ENCODE data around the gene PTRH1.

PTRH1 gene

GRCh38 chr9:127693143-127693542 lies 22.3 kb downstream of the PTRH1 start:
- no peak for DNase-seq

DNA sequence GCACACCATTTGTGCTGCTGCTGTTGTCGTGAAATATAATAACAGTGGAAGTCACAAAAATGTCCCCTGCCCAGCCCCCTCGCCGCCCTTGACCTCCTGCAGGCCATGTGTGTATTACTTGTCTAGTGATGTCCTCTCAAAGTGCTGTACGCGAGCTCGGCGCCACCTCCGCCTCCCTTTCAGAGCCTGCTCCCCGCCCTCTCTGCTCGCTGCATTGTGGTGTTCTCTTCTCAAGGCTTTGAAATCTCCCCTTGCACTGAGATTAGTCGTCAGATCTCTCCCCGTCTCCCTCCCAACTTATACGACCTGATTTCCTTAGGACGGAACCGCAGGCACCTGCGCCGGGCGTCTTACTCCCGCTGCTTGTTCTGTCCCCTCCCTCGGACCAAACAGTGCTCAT lies 23.4 kb downstream of the PTRH1 start:
- no peak for DNase-seq

- DNase-seq = no peak
These were observed 24.7 kb downstream of the PTRH1 start for GRCh38 chr9:127690735-127691134.

DNA sequence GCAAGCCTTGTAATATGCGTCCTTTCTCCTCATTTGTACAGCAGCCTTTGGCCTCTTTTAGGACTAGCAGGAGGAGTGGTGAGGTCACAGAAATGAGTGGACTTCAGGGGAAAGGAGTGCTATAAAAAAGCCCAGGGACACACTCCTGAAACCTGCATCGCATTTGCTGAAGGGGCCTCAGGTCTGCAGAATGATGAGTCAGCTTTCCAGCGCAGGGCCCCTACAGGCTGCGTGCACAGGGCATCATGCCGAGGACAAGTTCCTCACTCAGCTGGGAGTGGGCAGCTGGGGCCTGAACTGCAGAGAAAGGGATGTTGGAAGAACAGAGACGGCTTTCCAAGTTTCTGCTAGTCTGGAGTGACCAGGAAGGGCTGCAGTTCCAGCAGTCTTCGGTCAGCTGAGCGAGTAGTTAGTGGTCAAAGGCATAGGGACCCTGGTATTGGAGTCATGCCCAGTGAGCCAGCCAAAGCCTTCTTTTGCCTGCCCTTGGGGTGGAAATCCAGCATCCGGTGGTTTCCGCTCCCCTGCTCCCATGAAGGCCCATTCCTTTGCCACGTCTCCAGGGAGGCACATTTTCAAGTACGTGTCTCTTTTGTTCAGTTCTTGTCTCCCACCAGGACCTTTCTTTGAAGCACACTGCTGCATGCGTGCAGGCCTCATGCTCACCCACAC lies 26.0 kb downstream of the PTRH1 start:
- no peak for DNase-seq

DNA sequence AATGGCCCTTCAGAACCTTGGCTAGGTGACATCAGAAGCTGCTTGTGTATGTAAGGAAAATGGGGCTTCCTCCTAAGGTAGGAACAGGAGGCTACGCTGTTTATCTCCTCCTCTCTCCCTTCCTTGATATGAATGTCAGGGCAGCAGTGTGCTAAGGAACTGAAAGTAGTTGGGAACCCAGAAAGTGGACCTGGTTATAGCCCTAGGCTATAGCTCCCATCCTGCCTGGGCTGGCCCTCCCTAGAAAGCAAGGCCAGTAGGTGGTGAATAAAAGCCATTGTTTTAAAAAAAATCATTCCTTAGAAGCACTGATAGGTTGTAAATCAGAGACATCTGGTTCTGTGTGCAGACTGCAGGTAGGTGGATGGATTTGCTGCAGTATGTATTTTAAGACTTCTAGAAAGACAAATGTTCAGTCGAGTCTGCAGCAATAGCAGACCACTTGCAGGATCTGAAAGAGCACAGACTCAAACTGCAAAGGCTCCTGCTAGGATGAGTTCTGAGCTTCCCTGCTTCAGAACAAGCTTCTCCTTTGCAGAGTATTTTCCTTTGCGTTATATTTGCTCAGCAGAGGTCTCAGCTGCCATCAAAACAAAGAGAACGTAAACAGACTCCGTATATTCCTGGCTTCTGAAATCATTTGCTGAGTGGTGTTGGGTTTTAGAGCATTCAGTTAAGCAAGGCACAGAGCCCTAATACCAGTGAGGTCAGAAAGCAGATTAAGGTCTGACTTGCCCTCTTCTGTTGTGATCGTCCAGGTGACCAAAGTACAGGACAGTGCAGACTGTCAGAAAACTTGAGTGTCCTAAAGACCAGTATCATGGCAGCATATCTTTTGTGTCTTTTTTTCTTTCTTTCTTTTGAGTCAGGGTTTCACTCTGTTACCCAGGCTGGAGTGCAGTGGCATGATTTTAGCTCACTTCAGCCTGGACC lies 28.7 kb downstream of the PTRH1 start:
- no peak for DNase-seq

DNA sequence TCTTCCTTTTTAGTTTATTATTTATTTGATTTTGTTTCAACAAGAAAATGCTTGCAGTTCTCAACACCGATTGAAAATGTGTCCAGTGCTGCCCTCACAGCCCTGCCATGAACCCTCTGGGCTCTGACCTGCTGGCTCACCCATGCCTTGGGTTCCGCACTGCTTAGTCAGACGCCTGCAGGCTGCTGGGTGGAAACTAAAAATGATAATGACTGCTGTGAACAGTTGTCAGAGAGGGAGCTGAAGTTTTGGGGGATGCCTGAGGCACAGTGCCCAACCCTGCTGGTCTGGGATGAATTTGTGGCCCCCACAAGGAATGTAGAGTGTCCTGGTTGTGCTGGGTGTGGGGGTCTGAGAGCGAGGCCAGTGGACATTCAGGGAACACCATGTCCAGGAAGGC lies 30.9 kb downstream of the PTRH1 start:
- DNase-seq = no peak

GRCh38 chr9:127683723-127684122 lies 31.7 kb downstream of the PTRH1 start:
- DNase-seq = no peak

- DNase-seq = no peak
These were observed 32.9 kb downstream of the PTRH1 start for GRCh38 chr9:127682351-127683136.

- no peak for DNase-seq
These were observed 34.6 kb downstream of the PTRH1 start for GRCh38 chr9:127680846-127681245.

DNA sequence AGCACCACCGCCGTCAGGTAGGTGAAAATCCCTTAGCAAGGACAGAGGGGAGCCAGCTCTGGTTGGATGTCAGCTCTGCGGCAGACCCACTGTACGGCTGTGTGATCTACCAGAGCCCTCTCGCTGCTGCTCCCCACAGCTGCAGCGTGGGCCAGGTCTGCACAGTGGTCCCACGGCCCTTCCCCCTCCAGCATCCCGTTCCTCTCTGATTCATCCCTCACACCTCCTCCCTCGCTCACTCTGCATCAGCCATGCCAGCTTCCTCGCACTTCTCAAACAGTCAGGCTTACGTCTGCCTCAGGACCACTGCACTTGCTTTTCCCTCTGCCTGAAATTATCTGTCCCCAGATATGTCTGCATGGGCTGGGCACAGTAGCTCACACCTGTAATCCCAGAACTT lies 35.2 kb downstream of the PTRH1 start:
- no peak for DNase-seq

DNA sequence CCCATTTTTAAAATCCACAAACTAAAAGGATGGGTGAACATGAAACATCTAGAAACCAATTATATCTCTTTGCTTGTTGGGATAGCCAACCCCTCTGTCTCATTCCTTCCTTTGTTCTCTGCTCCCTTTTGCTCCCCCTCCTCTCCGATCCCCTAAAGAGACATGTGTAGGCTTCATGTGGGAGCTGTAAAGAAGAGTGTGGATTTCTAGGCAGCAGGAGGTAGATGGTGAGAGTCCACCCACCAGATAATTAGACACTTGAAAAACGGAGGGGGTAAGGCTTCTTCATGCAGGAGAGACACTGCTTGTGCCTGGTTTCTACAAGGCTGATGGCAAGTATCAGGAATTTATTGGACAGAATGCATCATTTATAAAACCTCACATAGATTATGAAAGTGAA lies 36.0 kb downstream of the PTRH1 start:
- DNase-seq = no peak

- no peak for DNase-seq
These were observed 38.8 kb downstream of the PTRH1 start for GRCh38 chr9:127676638-127677037.

GRCh38 chr9:127673234-127673633 lies 42.2 kb downstream of the PTRH1 start:
- no peak for DNase-seq

DNA sequence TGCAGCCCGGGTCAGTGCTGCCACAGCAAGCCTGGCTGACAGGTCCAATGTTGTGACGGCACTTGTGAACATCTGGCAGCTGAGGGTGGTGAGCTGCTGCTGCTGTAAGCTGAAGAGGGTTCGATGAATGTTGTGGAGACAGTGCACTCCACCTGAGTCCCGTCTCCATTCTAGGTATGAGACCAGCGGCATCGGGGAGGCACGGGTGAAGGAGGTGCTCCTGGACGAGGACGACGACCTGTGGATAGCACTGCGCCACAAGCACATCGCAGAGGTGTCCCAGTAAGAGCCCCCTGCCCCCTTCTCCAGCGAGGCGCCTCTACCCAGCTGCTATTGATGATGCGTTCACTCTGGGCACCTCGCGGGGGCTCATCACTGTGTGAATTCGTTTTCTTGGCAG lies 47.6 kb downstream of the PTRH1 start:
- no peak for DNase-seq

DNA sequence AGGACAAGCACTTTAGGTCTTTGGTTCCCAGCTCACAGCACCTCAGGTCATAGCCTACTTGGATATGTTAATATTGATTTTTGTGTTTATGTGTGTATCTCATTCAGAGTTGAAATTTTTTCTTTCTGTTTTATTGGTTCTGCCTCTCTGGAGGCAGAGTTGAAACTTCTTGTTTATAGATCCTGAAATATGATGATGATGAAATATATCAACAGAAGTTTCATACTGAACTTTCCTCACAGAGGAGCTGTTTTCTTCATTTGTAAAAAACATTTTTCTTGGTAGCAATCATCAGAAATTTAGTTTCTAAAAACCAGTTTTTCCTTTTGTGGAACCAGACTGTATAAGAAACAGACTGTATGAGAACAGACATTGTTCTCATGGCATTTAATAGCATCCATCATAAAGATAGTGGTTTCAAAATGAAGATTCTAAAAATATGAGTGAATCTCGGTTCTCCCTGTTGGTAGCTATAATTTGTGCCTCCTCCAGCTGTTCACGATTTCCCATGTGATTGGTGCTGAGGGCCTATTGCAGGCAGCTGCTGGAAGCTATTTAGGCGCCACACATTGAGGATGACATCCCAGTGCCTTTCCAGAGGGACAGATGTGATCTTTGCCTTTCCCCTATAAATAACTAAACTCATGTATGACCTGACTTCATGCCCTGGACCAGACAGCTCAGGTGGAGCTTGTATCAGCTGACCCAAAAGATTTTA lies 48.2 kb downstream of the PTRH1 start:
- no peak for DNase-seq

DNA sequence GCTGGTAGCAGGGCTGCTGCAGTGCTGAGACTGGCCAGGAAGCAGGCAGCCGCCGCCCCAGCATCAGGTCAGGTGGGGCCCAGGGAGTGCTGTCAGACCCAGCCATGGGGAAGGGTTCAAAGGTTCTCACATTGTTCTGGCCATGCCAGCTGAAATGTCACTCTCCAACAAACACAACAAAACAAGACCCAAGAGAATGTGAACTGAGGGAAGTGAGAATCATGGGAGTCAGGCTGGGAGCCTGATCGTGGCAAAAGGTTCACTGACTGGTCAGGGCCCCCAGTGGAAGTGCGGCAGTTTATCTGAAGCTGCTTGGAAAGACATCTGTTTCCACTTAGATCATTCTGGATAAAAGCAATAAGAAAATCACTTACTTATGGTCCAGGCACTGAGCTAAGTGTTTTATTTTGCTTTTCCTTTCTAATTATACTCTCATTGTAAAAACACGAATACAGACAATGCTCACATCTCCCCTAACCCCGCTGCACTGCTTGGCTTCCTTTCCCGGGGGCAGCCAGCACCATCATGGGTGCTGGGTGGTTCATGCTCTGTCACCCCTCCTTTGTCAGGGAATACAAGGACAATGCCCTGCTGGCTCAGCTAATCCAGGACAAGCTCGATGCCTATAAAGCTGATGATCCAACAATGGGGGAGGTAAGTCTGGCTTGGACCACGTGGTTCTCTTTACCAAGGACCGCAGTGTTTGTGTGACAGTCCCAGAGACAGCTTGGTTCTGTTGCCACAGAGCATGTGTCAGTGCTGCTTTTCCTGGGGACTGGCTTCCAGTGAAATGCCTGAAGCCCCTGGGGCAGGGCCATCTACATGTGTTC lies 50.6 kb downstream of the PTRH1 start:
- DNase-seq = no peak

DNA sequence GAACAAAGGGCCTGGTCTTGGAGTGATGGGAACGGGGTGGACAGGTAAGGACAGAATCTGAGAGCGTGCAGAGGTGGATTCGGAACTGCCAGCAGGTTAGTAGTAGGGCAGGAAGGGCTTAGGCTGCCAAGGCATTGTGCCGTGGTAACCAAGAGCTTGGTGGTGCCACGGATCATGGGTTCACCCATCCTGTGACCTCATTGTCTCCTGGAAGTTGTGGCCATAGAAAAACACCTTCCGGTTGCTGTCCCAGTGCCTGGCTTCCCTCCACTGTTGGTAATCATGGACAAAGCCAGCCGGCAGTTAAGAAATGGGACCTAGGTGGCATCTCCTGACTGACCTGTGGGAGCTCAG lies 51.2 kb downstream of the PTRH1 start:
- DNase-seq = no peak

Data from stimulated activated CD8-positive, alpha-beta memory T cell treated with anti-CD3 and anti-CD28 coated beads, Interleukin-4, amount 100 ng/mL, for 48 hours (primary cell).